DND-41 (cell line): ENCODE data around the gene PCNT.

Experiments used
- ATAC-seq: fragments of 200-7000 bp; cut with Tn5 transposase; 3 replicates; pipeline ENCODE4 v1.9.1; 2021; ENCODE audit warnings: low read depth; ENCODE audit not compliant: insufficient read depth
- DNase-seq: peaks from one replicate; pipeline ENCODE4 v3.0.0-alpha.2; 2020
- H2AFZ ChIP-seq: 2 replicates; pipeline ENCODE4 v1.6.0; 2012; ENCODE audit warnings: low read depth, low read length
- H3K27ac ChIP-seq: 2 replicates; pipeline ENCODE4 v1.5.1; 2012; ENCODE audit warnings: low read length, inconsistent platforms
- H3K27me3 ChIP-seq: fragments of 200-600 bp; sonication (generic); 2 replicates; pipeline ENCODE4 v1.6.0; 2012; ENCODE audit warnings: low read length, mild to moderate bottlenecking, inconsistent platforms; ENCODE audit not compliant: insufficient read depth, poor library complexity
- H3K36me3 ChIP-seq: 2 replicates; pipeline ENCODE4 v1.5.1; 2012; ENCODE audit warnings: low read length, inconsistent platforms; ENCODE audit not compliant: insufficient read depth
- H3K4me1 ChIP-seq: 2 replicates; pipeline ENCODE4 v1.5.1; 2012; ENCODE audit warnings: mild to moderate bottlenecking, low read length; ENCODE audit not compliant: insufficient read depth
- H3K4me2 ChIP-seq: 2 replicates; pipeline ENCODE4 v1.6.0; 2012; ENCODE audit warnings: mild to moderate bottlenecking, moderate library complexity, low read length, inconsistent platforms; ENCODE audit not compliant: insufficient read depth
- H3K4me3 ChIP-seq, 2 experiments: fragments of 200-600 bp in 1 of 2; shearing (Covaris generic) in 1 of 2; 2 replicates each; pipeline ENCODE4 v1.5.1; 2012 to 2016; ENCODE audit warnings: inconsistent platforms in 2 of 2, low read length in 2 of 2, mild to moderate bottlenecking in 2 of 2, low read depth in 1 of 2, moderate library complexity in 1 of 2
- H3K79me2 ChIP-seq: 2 replicates; pipeline ENCODE4 v1.6.0; 2012; ENCODE audit warnings: low read length, inconsistent platforms; ENCODE audit not compliant: insufficient read depth
- H3K9ac ChIP-seq: 2 replicates; pipeline ENCODE4 v1.6.0; 2012; ENCODE audit warnings: low read depth, mild to moderate bottlenecking, inconsistent platforms, low read length, moderate library complexity
- H3K9me3 ChIP-seq: 2 replicates; pipeline ENCODE4 v1.5.1; 2012; ENCODE audit warnings: low read length, moderate library complexity, mild to moderate bottlenecking, inconsistent platforms; ENCODE audit not compliant: insufficient read depth, severe bottlenecking
- H4K20me1 ChIP-seq: 2 replicates; pipeline ENCODE4 v1.6.0; 2012; ENCODE audit warnings: low read length; ENCODE audit not compliant: insufficient read depth
- EZH2 ChIP-seq: IDR thresholded peaks from 3 replicates; pipeline ENCODE4 v1.6.1; 2012; ENCODE audit warnings: borderline replicate concordance, low read depth, mild to moderate bottlenecking, moderate library complexity, low read length, inconsistent platforms; ENCODE audit not compliant: severe bottlenecking
- TF ChIP-seq, protein P1 (sequence below): IDR thresholded peaks from 2 replicates; pipeline ENCODE4 v1.5.1; 2012; ENCODE audit warnings: borderline replicate concordance, low read length, moderate library complexity, mild to moderate bottlenecking; ENCODE audit not compliant: poor library complexity, severe bottlenecking; ENCODE audit errors: extremely low read depth

PCNT gene

DNA sequence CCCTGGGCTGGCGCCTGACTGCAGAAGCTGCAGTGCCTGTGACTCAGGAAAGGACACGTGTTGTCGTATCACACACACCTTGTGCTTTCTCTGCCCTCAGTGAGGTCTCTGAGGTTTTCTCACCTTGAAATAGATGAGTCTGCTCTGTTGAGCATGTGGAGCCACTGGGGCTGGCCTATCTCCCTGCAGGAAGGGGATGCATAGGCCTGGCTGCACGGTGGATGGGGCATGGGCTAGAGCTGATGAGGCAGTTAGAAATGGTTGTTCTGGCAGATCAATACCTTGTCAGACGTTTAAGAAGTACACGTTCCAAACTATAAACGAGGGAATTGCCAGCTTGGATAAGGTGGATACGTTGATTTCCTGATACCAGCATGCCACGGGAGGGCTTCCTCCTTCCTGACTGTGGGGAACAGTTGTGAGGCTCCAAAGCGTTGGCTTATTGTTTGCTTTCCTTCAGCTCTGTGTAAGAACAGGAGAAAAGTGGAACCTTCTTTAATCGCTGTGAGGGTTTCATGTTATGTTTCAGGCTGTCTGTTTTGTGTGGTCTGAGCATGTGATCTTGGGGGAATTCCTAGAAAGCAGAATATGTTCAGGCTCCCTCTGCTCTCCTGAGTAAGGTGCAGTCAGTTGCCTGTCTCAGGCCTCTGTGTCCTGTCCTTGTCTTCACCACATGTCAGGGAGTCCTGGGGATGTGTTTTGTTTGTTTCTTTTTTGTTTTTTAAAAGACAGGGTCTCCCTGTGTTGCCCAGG lies 44.8 kb downstream of the PCNT start:
- no peak for DNase-seq
- Histone ChIP-seq H3K27ac (peak overlapping the region; percentile 1), H3K4me2 (no peak overlapping the region), H3K27me3 (no peaks in the 10 kb centered on the region), H3K4me3 (no peak overlapping the region), H3K36me3 (peaks cover 85% of the 10 kb centered on the region), H2AFZ (no peak overlapping the region), H3K79me2 (peaks cover 66% of the 10 kb centered on the region), H4K20me1 (peaks cover 43% of the 10 kb centered on the region), H3K4me1 (no peaks in the 10 kb centered on the region), H3K9ac (no peak overlapping the region), H3K9me3 (no peaks in the 10 kb centered on the region)
- TF ChIP-seq, protein P1, sequence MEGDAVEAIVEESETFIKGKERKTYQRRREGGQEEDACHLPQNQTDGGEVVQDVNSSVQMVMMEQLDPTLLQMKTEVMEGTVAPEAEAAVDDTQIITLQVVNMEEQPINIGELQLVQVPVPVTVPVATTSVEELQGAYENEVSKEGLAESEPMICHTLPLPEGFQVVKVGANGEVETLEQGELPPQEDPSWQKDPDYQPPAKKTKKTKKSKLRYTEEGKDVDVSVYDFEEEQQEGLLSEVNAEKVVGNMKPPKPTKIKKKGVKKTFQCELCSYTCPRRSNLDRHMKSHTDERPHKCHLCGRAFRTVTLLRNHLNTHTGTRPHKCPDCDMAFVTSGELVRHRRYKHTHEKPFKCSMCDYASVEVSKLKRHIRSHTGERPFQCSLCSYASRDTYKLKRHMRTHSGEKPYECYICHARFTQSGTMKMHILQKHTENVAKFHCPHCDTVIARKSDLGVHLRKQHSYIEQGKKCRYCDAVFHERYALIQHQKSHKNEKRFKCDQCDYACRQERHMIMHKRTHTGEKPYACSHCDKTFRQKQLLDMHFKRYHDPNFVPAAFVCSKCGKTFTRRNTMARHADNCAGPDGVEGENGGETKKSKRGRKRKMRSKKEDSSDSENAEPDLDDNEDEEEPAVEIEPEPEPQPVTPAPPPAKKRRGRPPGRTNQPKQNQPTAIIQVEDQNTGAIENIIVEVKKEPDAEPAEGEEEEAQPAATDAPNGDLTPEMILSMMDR = no peak
- no peak for TF ChIP-seq EZH2
- ATAC-seq = no peak

DNA sequence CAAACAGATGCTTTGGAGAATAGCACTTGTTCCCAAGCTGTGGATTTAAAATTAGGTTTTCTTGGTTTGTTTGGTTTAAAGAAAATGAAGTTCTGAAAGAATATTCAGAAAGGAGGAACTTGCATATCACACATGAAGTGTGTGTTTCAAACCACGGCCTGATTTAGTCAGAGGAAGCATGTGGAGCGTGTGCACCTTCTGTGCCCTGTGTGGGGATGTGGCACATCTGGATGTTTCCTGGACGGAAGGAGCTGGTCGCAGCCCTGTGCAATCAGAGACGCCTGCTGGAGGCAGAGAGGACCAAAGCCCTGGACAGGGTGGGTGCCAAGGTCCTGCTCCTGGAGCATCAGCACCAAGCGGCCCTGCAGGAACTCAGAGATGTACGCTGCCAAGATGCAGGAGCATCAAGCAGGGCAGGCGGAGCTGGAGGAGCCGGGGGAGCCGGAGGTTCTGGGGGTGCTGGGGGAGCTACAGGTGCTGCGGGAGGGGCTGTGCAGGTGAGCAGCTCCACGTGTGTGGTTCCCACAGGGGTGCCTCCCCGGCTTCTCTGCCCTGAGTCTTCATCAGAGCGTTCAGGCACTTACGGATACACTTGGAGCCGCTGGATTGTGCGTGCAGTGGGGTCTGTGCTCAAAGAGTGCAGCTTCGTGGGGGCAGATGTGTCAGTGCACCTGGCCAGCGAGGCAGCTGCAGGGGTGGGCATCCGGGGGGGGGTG lies 45.7 kb downstream of the PCNT start:
- no peak overlapping the region for H3K4me3 ChIP-seq
- peaks cover 74% of the 10 kb centered on the region for H3K79me2 ChIP-seq
- no peak overlapping the region for H3K27ac ChIP-seq
- no peaks in the 10 kb centered on the region for H3K4me1 ChIP-seq
- no peak overlapping the region for H2AFZ ChIP-seq
- DNase-seq = no peak
- no peaks in the 10 kb centered on the region for H3K9me3 ChIP-seq
- peaks cover 80% of the 10 kb centered on the region for H3K36me3 ChIP-seq
- no peaks in the 10 kb centered on the region for H3K27me3 ChIP-seq
- ATAC-seq = no peak
- peaks cover 47% of the 10 kb centered on the region for H4K20me1 ChIP-seq
- no peak overlapping the region for H3K4me2 ChIP-seq
- H3K9ac ChIP-seq = no peak overlapping the region
- TF ChIP-seq, protein P1 = no peak
- TF ChIP-seq EZH2 = no peak

DNA sequence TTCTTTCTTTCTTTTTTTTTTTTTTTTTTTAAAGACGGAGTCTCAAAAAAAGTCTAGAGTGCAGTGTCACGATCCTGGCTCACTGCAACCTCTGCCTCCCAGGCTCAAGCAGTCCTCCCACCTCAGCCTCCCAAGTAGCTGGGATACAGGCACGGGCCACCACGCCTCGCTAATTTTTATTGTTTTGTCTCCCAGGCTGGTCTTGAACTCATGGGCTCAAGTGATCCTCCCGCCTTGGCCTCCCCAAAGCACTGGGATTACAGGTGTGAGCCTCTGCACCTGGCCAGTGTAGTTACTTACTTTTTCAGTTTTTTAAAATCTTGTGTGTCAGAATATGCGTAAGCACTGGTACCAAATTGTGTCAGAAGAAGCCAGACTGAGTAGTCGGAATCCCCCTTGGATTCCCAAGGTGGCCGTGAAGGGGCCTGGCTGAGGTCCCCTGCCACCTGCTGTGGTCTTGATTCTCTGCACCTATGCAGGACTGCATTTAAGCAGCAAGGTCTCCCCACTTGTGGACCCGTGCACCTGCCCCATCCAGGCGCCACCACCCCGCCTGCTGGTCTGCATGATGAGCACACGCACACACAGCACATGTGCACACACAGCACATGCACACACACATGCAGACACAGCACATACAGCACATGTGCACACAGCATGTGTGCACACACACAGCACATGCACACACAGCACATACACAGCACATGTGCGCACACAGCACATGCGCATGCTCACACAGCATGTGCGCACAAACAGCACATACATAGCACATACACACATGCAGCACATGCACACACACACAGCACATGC lies 47.5 kb downstream of the PCNT start:
- Histone ChIP-seq H3K36me3 (peaks cover 80% of the 10 kb centered on the region), H3K79me2 (peaks cover 85% of the 10 kb centered on the region), H3K4me2 (no peak overlapping the region)

More for the DNA sequence above, 47.5 kb downstream of the PCNT start:
- no peak for ATAC-seq
- no peak for DNase-seq
- H4K20me1 ChIP-seq = peaks cover 62% of the 10 kb centered on the region
- H3K9ac ChIP-seq = no peak overlapping the region
- H3K27ac ChIP-seq = no peak overlapping the region
- H2AFZ ChIP-seq = no peak overlapping the region
- no peak overlapping the region for H3K4me3 ChIP-seq
- no peaks in the 10 kb centered on the region for H3K4me1 ChIP-seq
- no peaks in the 10 kb centered on the region for H3K27me3 ChIP-seq
- no peak for TF ChIP-seq EZH2
- TF ChIP-seq, protein P1 = peak; percentile 1
- no peaks in the 10 kb centered on the region for H3K9me3 ChIP-seq
